ENCODE data around the gene MPO.
A peak's percentile ranks its signal among the peaks of the same experiment; 100 is the strongest.

The MPO gene

GRCh38 chr17:58231641-58232040 lies 49.1 kb downstream of the MPO start:
- H3K27me3 ChIP-seq (ENCODE audit: control insufficient read depth, insufficient read depth, low read length), result peaks cover 48% of the 10 kb centered on the region
- H3K9ac ChIP-seq (ENCODE audit: low read depth, low read length), result no peak overlapping the region
- H3K4me1 ChIP-seq (ENCODE audit: control insufficient read depth, insufficient read depth, low read length), result peaks cover 5% of the 10 kb centered on the region
- no peaks in the 10 kb centered on the region for H3K36me3 ChIP-seq (ENCODE audit: insufficient read depth, low read length)
- no peaks in the 10 kb centered on the region for H3K9me3 ChIP-seq (replicated peaks; ENCODE audit: low read length)
- no peak overlapping the region for H3K4me3 ChIP-seq (ENCODE audit: low read length)
- H3K4me2 ChIP-seq (ENCODE audit: low read length), result no peak overlapping the region

- Histone ChIP-seq H3K4me3 (ENCODE audit: low read length) (no peak overlapping the region), H3K9ac (ENCODE audit: low read depth, low read length) (no peak overlapping the region), H3K4me1 (ENCODE audit: control insufficient read depth, insufficient read depth, low read length) (peaks cover 5% of the 10 kb centered on the region), H3K36me3 (ENCODE audit: insufficient read depth, low read length) (no peaks in the 10 kb centered on the region), H3K4me2 (ENCODE audit: low read length) (no peak overlapping the region), H3K27me3 (ENCODE audit: control insufficient read depth, insufficient read depth, low read length) (peaks cover 31% of the 10 kb centered on the region), H3K9me3 (replicated peaks; ENCODE audit: low read length) (no peaks in the 10 kb centered on the region)
These were observed 50.9 kb downstream of the MPO start for GRCh38 chr17:58229881-58230280.

- Histone ChIP-seq H3K9ac (ENCODE audit: low read depth, low read length) (no peak overlapping the region), H3K27me3 (ENCODE audit: control insufficient read depth, insufficient read depth, low read length) (peaks cover 26% of the 10 kb centered on the region), H3K9me3 (replicated peaks; ENCODE audit: low read length) (no peaks in the 10 kb centered on the region), H3K36me3 (ENCODE audit: insufficient read depth, low read length) (no peaks in the 10 kb centered on the region), H3K4me3 (ENCODE audit: low read length) (no peak overlapping the region), H3K4me1 (ENCODE audit: control insufficient read depth, insufficient read depth, low read length) (peaks cover 9% of the 10 kb centered on the region), H3K4me2 (ENCODE audit: low read length) (no peak overlapping the region)
These were observed 51.4 kb downstream of the MPO start for GRCh38 chr17:58229384-58229783.

- Histone ChIP-seq H3K36me3 (ENCODE audit: insufficient read depth, low read length) (no peaks in the 10 kb centered on the region), H3K4me2 (ENCODE audit: low read length) (no peak overlapping the region), H3K27me3 (ENCODE audit: control insufficient read depth, insufficient read depth, low read length) (peaks cover 23% of the 10 kb centered on the region), H3K9ac (ENCODE audit: low read depth, low read length) (no peak overlapping the region), H3K9me3 (replicated peaks; ENCODE audit: low read length) (no peaks in the 10 kb centered on the region), H3K4me3 (ENCODE audit: low read length) (no peak overlapping the region), H3K4me1 (ENCODE audit: control insufficient read depth, insufficient read depth, low read length) (peaks cover 16% of the 10 kb centered on the region)
These were observed 52.1 kb downstream of the MPO start for GRCh38 chr17:58228679-58229078.

- no peak overlapping the region for H3K4me2 ChIP-seq (ENCODE audit: low read length)
- no peak overlapping the region for H3K4me3 ChIP-seq (ENCODE audit: low read length)
- H3K9ac ChIP-seq (ENCODE audit: low read depth, low read length), result no peak overlapping the region
- no peaks in the 10 kb centered on the region for H3K9me3 ChIP-seq (replicated peaks; ENCODE audit: low read length)
- H3K27me3 ChIP-seq (ENCODE audit: control insufficient read depth, insufficient read depth, low read length), result peaks cover 23% of the 10 kb centered on the region
- no peaks in the 10 kb centered on the region for H3K36me3 ChIP-seq (ENCODE audit: insufficient read depth, low read length)
- peaks cover 17% of the 10 kb centered on the region for H3K4me1 ChIP-seq (ENCODE audit: control insufficient read depth, insufficient read depth, low read length)
These were observed 53.0 kb downstream of the MPO start for GRCh38 chr17:58227733-58228132.

GRCh38 chr17:58224315-58224714 lies 56.4 kb downstream of the MPO start:
- Histone ChIP-seq H3K4me3 (ENCODE audit: low read length) (no peak overlapping the region), H3K9ac (ENCODE audit: low read depth, low read length) (no peak overlapping the region), H3K4me2 (ENCODE audit: low read length) (peak overlapping the region; percentile 56), H3K27me3 (ENCODE audit: control insufficient read depth, insufficient read depth, low read length) (peaks cover 12% of the 10 kb centered on the region), H3K36me3 (ENCODE audit: insufficient read depth, low read length) (no peaks in the 10 kb centered on the region), H3K4me1 (ENCODE audit: control insufficient read depth, insufficient read depth, low read length) (peaks cover 21% of the 10 kb centered on the region), H3K9me3 (replicated peaks; ENCODE audit: low read length) (no peaks in the 10 kb centered on the region)

Measured in skeletal muscle satellite cell (primary cell).